Common myeloid progenitor, CD34-positive (primary cell): ENCODE results near the gene HSD17B11.
"Not testable (repeated sequence)": the region's sequence is repeated elsewhere in the genome, so short reads cannot be mapped to it uniquely, and the experiment has no call there.

ENCODE experiments used
- CTCF ChIA-PET: fragments of 350-600 bp; sonication (Branson Sonifier 250); formaldehyde crosslinking; loops from one replicate; lab custom pipeline; 2021; ENCODE audit warnings: antibody characterized with exemption; lab: Charles Lee
- POLR2A ChIA-PET: fragments of 350-600 bp; sonication (Branson Sonifier 250); formaldehyde crosslinking; loops from one replicate; lab custom pipeline; 2021; ENCODE audit warnings: antibody characterized with exemption; lab: Charles Lee
- DNase-seq, 3 donors: peaks; one replicate each; pipeline versions ENCODE4 v3.0.0 to v3.0.0-alpha.2; 2013
- H3K27ac ChIP-seq, 2 experiments: 1 replicate in 1 of 2; 2 replicates in 1 of 2; pipeline ENCODE4 v1.7.0; 2013; ENCODE audit warnings: inconsistent platforms in 2 of 2, low read length in 2 of 2, mild to moderate bottlenecking in 2 of 2, low read depth in 1 of 2, moderate library complexity in 1 of 2; ENCODE audit not compliant: severe bottlenecking in 2 of 2, insufficient read depth in 1 of 2, poor library complexity in 1 of 2
- H3K27me3 ChIP-seq, 5 experiments: replicated peaks in 2 of 5; 1 replicate in 3 of 5; 2 replicates in 2 of 5; pipeline versions ENCODE4 v1.6.1 to v1.7.0; 2013; ENCODE audit warnings: low read length in 4 of 5, mild to moderate bottlenecking in 2 of 5, moderate library complexity in 2 of 5, inconsistent platforms in 1 of 5; ENCODE audit not compliant: insufficient read depth in 5 of 5, control insufficient read depth in 4 of 5
- H3K36me3 ChIP-seq, 4 experiments: 1 replicate in 2 of 4; 2 replicates in 2 of 4; pipeline versions ENCODE4 v1.6.1 to v1.7.0; 2013; ENCODE audit warnings: low read length in 3 of 4, control low read depth in 1 of 4, mild to moderate bottlenecking in 1 of 4; ENCODE audit not compliant: control insufficient read depth in 4 of 4, insufficient read depth in 4 of 4
- H3K4me1 ChIP-seq, 4 experiments: 1 replicate in 3 of 4; 2 replicates in 1 of 4; pipeline versions ENCODE4 v1.6.1 to v1.7.1; 2013; ENCODE audit warnings: low read length in 3 of 4, mild to moderate bottlenecking in 3 of 4, control low read depth in 1 of 4, inconsistent platforms in 1 of 4, moderate library complexity in 1 of 4; ENCODE audit not compliant: control insufficient read depth in 4 of 4, insufficient read depth in 4 of 4; ENCODE audit errors: control extremely low read depth in 1 of 4
- H3K4me3 ChIP-seq, 7 experiments: 1 replicate in 4 of 7; 2 replicates in 3 of 7; pipeline versions ENCODE4 v1.5.1 to v1.7.0; 2013; ENCODE audit warnings: mild to moderate bottlenecking in 7 of 7, low read length in 6 of 7, moderate library complexity in 6 of 7, inconsistent platforms in 2 of 7, low read depth in 2 of 7, control low read depth in 1 of 7; ENCODE audit not compliant: insufficient read depth in 4 of 7, control insufficient read depth in 1 of 7; ENCODE audit errors: extremely low read depth in 1 of 7
- H3K9me3 ChIP-seq, 5 experiments: 1 replicate in 4 of 5; 2 replicates in 1 of 5; pipeline versions ENCODE4 v1.6.1 to v1.7.1; 2013; ENCODE audit warnings: low read length in 4 of 5, mild to moderate bottlenecking in 2 of 5, inconsistent platforms in 1 of 5, low read depth in 1 of 5, moderate library complexity in 1 of 5; ENCODE audit not compliant: control insufficient read depth in 4 of 5, insufficient read depth in 2 of 5; ENCODE audit errors: control extremely low read depth in 1 of 5
- WGBS: methylation state at CpG from one replicate; pipeline ENCODE4 v1.1.5; 2013; ENCODE audit not compliant: insufficient coverage; 5-methylcytosine and 5-hydroxymethylcytosine counted together

The HSD17B11 gene

DNA sequence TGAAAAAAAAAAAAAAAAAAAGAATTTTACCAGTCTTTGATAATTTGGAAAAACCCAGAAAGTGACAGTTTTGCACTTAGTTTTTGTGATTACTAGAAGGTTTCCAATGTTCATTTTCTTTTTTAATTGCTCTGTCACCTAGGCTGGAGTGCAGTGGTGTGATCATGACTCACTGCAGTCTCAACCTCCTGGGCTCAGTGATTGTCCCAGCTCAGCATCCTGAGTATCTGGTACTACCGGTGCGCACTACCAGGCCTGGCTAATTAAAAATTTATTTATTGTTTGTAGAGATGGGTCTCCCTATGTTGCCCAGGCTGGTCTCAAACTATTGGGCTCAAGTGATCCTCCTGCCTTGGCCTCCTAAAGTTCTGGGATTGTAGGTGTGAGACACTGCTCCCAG is 34.7 kb upstream of the HSD17B11 start:
- peak in 1 of 3 donors; percentile 27 for DNase-seq
- WGBS: 100% methylated on average over 2 of the region's 2 CpGs
- POLR2A ChIA-PET: no interaction called here

DNA sequence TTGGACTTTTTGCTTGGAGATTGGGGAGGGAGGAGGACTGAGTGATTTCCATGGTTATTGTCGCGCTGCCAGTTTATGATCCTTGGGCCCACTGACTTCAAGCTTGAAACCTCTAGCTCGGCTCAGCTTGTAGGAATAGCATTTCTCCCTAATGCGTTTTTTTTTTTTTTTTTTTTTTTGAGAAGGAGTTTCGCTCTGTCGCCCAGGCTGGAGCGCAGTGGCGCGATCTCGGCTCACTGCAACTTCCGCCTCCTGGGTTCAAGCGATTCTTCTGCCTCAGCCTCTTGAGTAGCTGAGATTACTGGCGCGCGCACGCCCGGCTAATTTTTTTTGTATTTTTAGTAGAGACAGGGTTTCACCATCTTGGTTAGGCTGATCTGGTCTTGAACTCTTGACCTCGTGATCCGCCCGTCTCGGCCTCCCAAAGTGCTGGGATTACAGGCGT is 33.1 kb upstream of the HSD17B11 start:
- H3K27ac ChIP-seq, POLR2A ChIA-PET, H3K9me3 ChIP-seq, H3K36me3 ChIP-seq, H3K27me3 ChIP-seq, DNase-seq: not testable (repeated sequence)
- Histone ChIP-seq H3K4me1 (peaks cover 10 to 22% (median 13%) of the 10 kb centered on the region in 4 experiments), H3K4me3 (peak overlapping the region in 6 of 7 experiments; percentile 43 to 100 (median 90))
- WGBS: 98% methylated on average over 8 of the region's 22 CpGs
- CTCF ChIA-PET: interaction anchor here (0.8 to 1.3 kb wide), 2 partner anchors 36 to 263 kb away, joined by 3 read pairs; no protein-coding TSS in a partner anchor

More for the DNA sequence above, 34.7 kb upstream of the HSD17B11 start:
- Histone ChIP-seq H3K9me3 (no peaks in the 10 kb centered on the region), H3K4me3 (no peak overlapping the region), H3K27me3 (no peaks in the 10 kb centered on the region), H3K4me1 (peaks cover 10 to 22% (median 13%) of the 10 kb centered on the region in 4 experiments), H3K36me3 (no peaks in the 10 kb centered on the region), H3K27ac (no peak overlapping the region)
- CTCF ChIA-PET: interaction anchor here (1.5 kb wide), 1 partner anchor 45 kb away, joined by 4 read pairs; no protein-coding TSS in a partner anchor

DNA sequence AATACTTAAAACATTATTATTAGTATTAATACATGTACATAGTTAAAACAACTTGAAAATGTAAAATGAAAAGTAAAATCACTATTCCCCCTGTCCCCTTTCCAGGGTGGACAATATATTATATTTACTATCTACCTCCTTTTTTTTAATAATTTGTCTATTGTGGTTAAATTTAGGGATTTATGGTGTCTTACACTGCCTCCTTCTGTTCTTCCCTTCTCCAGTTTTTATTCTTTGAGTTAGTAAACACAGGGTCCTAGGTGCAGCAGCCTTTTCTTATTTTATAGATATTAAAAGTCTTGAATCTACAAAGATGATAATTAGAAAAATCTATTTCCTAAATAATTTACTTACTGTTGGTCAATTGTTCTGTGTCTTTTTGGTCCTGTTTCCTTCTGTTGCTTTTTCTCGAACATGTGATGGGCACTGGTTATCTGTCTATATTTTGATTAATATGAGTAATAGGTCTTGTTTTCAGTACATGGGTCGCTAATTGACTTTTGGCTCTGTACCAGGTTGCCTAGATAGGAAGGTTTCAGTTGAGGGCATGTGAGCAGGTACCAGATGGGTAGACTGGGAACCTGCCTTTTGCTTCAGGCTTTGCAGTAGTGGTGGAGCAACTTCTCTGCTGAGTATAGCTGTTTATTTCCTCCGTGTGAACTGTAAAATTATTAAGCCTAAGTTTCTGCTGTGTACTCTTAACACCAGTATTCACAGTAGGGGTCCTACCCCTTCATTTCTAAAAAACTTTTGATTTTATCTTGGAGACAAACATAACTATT is 32.5 kb upstream of the HSD17B11 start:
- CTCF ChIA-PET: interaction anchor here (0.8 to 1.3 kb wide), 3 partner anchors 35 to 262 kb away, joined by 3 read pairs; no protein-coding TSS in a partner anchor
- Histone ChIP-seq H3K27me3 (no peaks in the 10 kb centered on the region), H3K36me3 (no peaks in the 10 kb centered on the region), H3K27ac (peak overlapping the region; percentile 80 to 87), H3K9me3 (no peaks in the 10 kb centered on the region), H3K4me3 (peak overlapping the region in 6 of 7 experiments; percentile 81 to 100 (median 94)), H3K4me1 (peaks cover 10 to 22% (median 13%) of the 10 kb centered on the region in 4 experiments)
- 14% methylated on average over 1 of the region's 3 CpGs for WGBS
- POLR2A ChIA-PET: interaction anchor here (1.2 kb wide), 1 partner anchor 33 kb away, joined by 6 read pairs; the partner anchor contains the start of gene HSD17B11
- peak; percentile 14 to 34 (median 28) for DNase-seq

- under 1% methylated on average over 50 of the region's 58 CpGs for WGBS
Measured at GRCh38 chr4:87422104-87423052, 31.4 kb upstream of the HSD17B11 start, which contains the start of gene NUDT9. NUDT9 (plus strand) TSS chr4:87422573; CDS start chr4:87422906, 333 bp downstream.

DNA sequence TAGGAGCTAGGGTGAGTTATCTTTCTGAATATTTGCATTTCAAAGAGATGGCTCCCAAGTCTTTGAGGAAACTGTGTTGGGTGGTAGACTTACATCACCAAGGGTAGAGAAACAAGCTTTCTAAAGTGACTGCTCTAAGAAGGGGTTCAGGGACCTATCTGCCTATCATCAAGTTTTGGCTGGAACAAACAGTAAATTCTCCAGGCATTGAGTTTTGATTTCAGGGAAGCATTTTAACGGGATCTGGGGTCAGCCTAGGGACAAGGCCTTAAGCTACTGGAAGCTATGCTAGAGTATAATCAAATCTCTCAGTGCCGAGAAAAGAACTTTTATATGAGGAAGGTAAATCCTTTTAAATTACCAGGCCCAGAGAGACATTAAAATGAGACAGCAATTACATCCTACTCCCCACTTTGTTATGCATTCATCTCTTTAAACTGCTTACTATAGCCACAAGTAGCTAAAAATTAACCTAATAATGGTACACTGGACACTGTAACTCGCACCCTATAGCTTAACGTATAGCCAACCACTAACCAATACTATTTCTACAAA is 29.4 kb upstream of the HSD17B11 start:
- Histone ChIP-seq H3K36me3 (no peaks in the 10 kb centered on the region), H3K4me3 (no peak overlapping the region), H3K27ac (no peak overlapping the region), H3K27me3 (no peaks in the 10 kb centered on the region), H3K9me3 (no peaks in the 10 kb centered on the region), H3K4me1 (peaks cover 10 to 22% (median 13%) of the 10 kb centered on the region in 4 experiments)
- 100% methylated on average over 1 of the region's 4 CpGs for WGBS
- no peak for DNase-seq
- CTCF ChIA-PET: interaction anchor here (0.6 to 2.6 kb wide), 6 partner anchors 10 to 180 kb away, joined by 3 to 13 read pairs (median 3); partner anchors contain the start of gene HSD17B11
- POLR2A ChIA-PET: interaction anchor here (1.2 kb wide), 1 partner anchor 16 kb away, joined by 3 read pairs; no protein-coding TSS in a partner anchor

More at GRCh38 chr4:87422104-87423052, 31.4 kb upstream of the HSD17B11 start, which contains the start of gene NUDT9:
- H3K27me3 ChIP-seq: no peaks in the 10 kb centered on the region
- H3K36me3 ChIP-seq: no peaks in the 10 kb centered on the region
- H3K4me1 ChIP-seq: peaks cover 10 to 22% (median 13%) of the 10 kb centered on the region in 4 experiments
- POLR2A ChIA-PET: interaction anchor here (1.2 kb wide), 1 partner anchor 32 kb away, joined by 6 read pairs; the partner anchor contains the start of gene HSD17B11
- peak within 1 kb of the TSS; percentile 66 to 100 (median 93) for H3K4me3 ChIP-seq
- CTCF ChIA-PET: interaction anchor here (0.9 to 2.6 kb wide), 8 partner anchors 9 to 46 kb away, joined by 3 to 13 read pairs (median 3); partner anchors contain the start of gene HSD17B11
- peak within 1 kb of the TSS; percentile 80 to 87 for H3K27ac ChIP-seq
- no peaks in the 10 kb centered on the region for H3K9me3 ChIP-seq
- peak; percentile 91 to 95 (median 92) for DNase-seq
